Caco-2 (cell line): ENCODE data around the gene SLC11A1. TPM values are rescaled to one million over a fixed set of nuclear protein-coding genes. Genes with fewer than 3 reads are reported as not detected.
A peak's percentile ranks its signal among the peaks of the same experiment; 100 is the strongest.

Experiments
- BruUV-seq: library from RNA; stranded (reverse); fragments of 400-500 nt; replicated peaks from 2 replicates; lab custom pipeline; 2021; lab: Mats Ljungman, UMichigan
- CTCF ChIA-PET: fragments of 300-600 bp; sonication (Branson Sonifier 250); formaldehyde crosslinking; loops from one replicate; lab custom pipeline; 2022; ENCODE audit warnings: antibody characterized with exemption; lab: Charles Lee
- POLR2A ChIA-PET: fragments of 300-600 bp; sonication (Branson Sonifier 250); formaldehyde crosslinking; loops from one replicate; lab custom pipeline; 2022; ENCODE audit warnings: antibody characterized with exemption; lab: Charles Lee
- DNase-seq, 2 experiments: peaks; one replicate each; pipeline versions ENCODE4 v3.0.0 to v3.0.0-alpha.2; 2020 to 2022
- H3K27me3 ChIP-seq: replicated peaks from 2 replicates; pipeline ENCODE4 v1.6.0; 2011; ENCODE audit warnings: low read length; ENCODE audit not compliant: control insufficient read depth, insufficient read depth
- H3K36me3 ChIP-seq: 2 replicates; pipeline ENCODE4 v1.5.1; 2011; ENCODE audit warnings: low read length; ENCODE audit not compliant: control insufficient read depth, insufficient read depth
- H3K4me1 ChIP-seq: fragments of 250-450 bp; sonication (Bioruptor Pico); 2 replicates; pipeline ENCODE4 v1.5.1; 2020; ENCODE audit warnings: mild to moderate bottlenecking
- H3K4me3 ChIP-seq: 2 replicates; pipeline ENCODE4 v1.5.1; 2011; ENCODE audit warnings: low read depth, mild to moderate bottlenecking, control low read depth, low read length
- H3K9me3 ChIP-seq: fragments of 250-450 bp; sonication (Bioruptor Pico); 2 replicates; pipeline ENCODE4 v1.5.1; 2020; ENCODE audit warnings: mild to moderate bottlenecking, moderate library complexity
- H3K27ac Mint-ChIP-seq: one replicate; pipeline ENCODE4 v1.8.0; 2022; ENCODE audit warnings: mixed read lengths; ENCODE audit not compliant: unreplicated experiment
- H3K27me3 Mint-ChIP-seq: one replicate; pipeline ENCODE4 v1.8.0; 2022; ENCODE audit warnings: mixed read lengths; ENCODE audit not compliant: insufficient read depth, unreplicated experiment
- H3K36me3 Mint-ChIP-seq: one replicate; pipeline ENCODE4 v1.8.0; 2022; ENCODE audit warnings: mild to moderate bottlenecking, mixed read lengths; ENCODE audit not compliant: insufficient read depth, unreplicated experiment
- H3K4me1 Mint-ChIP-seq: one replicate; pipeline ENCODE4 v1.8.0; 2022; ENCODE audit warnings: low read depth, mixed read lengths; ENCODE audit not compliant: unreplicated experiment
- H3K4me3 Mint-ChIP-seq: one replicate; pipeline ENCODE4 v1.8.0; 2022; ENCODE audit warnings: mild to moderate bottlenecking, moderate library complexity, mixed read lengths; ENCODE audit not compliant: unreplicated experiment
- H3K9me3 Mint-ChIP-seq: one replicate; pipeline ENCODE4 v1.8.0; 2022; ENCODE audit warnings: mixed read lengths; ENCODE audit not compliant: unreplicated experiment
- CTCF ChIP-seq, 2 experiments: fragments of 200-600 bp in 1 of 2; IDR thresholded peaks; 1 replicate in 1 of 2; 2 replicates in 1 of 2; pipeline versions ENCODE4 v1.5.1 to v1.8.0; 2011 to 2022; ENCODE audit warnings: antibody characterized with exemption in 1 of 2, control low read depth in 1 of 2, inconsistent platforms in 1 of 2, low read depth in 1 of 2, low read length in 1 of 2, mild to moderate bottlenecking in 1 of 2, moderate library complexity in 1 of 2; ENCODE audit not compliant: insufficient read depth in 1 of 2, severe bottlenecking in 1 of 2, unreplicated experiment in 1 of 2
- intact Hi-C: fragments of 100-400 bp; cut with micrococcal nuclease; formaldehyde crosslinking; loops from one replicate; pipeline ENCODE4 v1.10.0; 2022; ENCODE audit not compliant: unreplicated experiment
- total RNA-seq: library from RNA; stranded (reverse); gene quantifications from 2 replicates; pipeline ENCODE4 v1.2.3, GENCODE V29; 2022

SLC11A1 gene
- total RNA-seq, 1 experiment from 2014 or later, result 0.32 TPM

- Histone ChIP-seq H3K9me3 (no peaks in the 10 kb centered on the region), H3K4me3 (0 out of 2 replicates have a peak overlapping the region, but pooled peaks have one; percentile 3), H3K27me3 (no peaks in the 10 kb centered on the region), H3K4me1 (peaks cover 42% of the 10 kb centered on the region), H3K36me3 (peaks cover 10% of the 10 kb centered on the region)
- DNase-seq, result no peak
- Mint-ChIP-seq H3K9me3 (no peaks in the 10 kb centered on the region), H3K4me1 (peaks cover 33% of the 10 kb centered on the region), H3K27me3 (no peaks in the 10 kb centered on the region), H3K4me3 (peak overlapping the region; percentile 90), H3K27ac (peak overlapping the region; percentile 51), H3K36me3 (peaks cover 48% of the 10 kb centered on the region)
- TF ChIP-seq CTCF (IDR thresholded peaks at IDR 0.05; ENCODE audit: insufficient read depth in 1 of 2, low read depth in 1 of 2, low read length in 1 of 2, severe bottlenecking in 1 of 2, unreplicated experiment in 1 of 2), result no peak
- BruUV-seq, result no TSS peak
- CTCF ChIA-PET, result interaction anchor here (0.7 kb wide), 1 partner anchor 10 kb away, joined by 3 read pairs; no protein-coding TSS in a partner anchor
- intact Hi-C loops, result no loop called here
- POLR2A ChIA-PET, result interaction anchor here (0.6 kb wide), 1 partner anchor 15 kb away, joined by 3 read pairs; no protein-coding TSS in a partner anchor
These were observed 39.0 kb downstream of the SLC11A1 start for GRCh38 chr2:218421027-218421426.

- Histone ChIP-seq H3K9me3 (no peaks in the 10 kb centered on the region), H3K36me3 (peaks cover 10% of the 10 kb centered on the region), H3K4me1 (peaks cover 38% of the 10 kb centered on the region), H3K27me3 (no peaks in the 10 kb centered on the region), H3K4me3 (no peak overlapping the region)
- peaks cover 22% of the 10 kb centered on the region for H3K4me1 Mint-ChIP-seq
- CTCF ChIA-PET, result no interaction called here
- H3K9me3 Mint-ChIP-seq, result no peaks in the 10 kb centered on the region
- no peak for DNase-seq
- no TSS peak for BruUV-seq
- no peaks in the 10 kb centered on the region for H3K27me3 Mint-ChIP-seq
- POLR2A ChIA-PET, result no interaction called here
- no peak for TF ChIP-seq CTCF (IDR thresholded peaks at IDR 0.05; ENCODE audit: insufficient read depth in 1 of 2, low read depth in 1 of 2, low read length in 1 of 2, severe bottlenecking in 1 of 2, unreplicated experiment in 1 of 2)
- intact Hi-C loops, result no loop called here
- peaks cover 64% of the 10 kb centered on the region for H3K36me3 Mint-ChIP-seq
- no peak overlapping the region for H3K4me3 Mint-ChIP-seq
- H3K27ac Mint-ChIP-seq, result peak overlapping the region; percentile 23
These were observed 40.5 kb downstream of the SLC11A1 start for GRCh38 chr2:218422403-218423086.

GRCh38 chr2:218423584-218423983 is 41.5 kb downstream of the SLC11A1 start:
- H3K4me3 Mint-ChIP-seq, result no peak overlapping the region
- H3K9me3 ChIP-seq, result no peaks in the 10 kb centered on the region
- intact Hi-C loops, result no loop called here
- H3K27me3 ChIP-seq, result no peaks in the 10 kb centered on the region
- ChIA-PET POLR2A (no interaction called here), CTCF (no interaction called here)
- no TSS peak for BruUV-seq
- H3K27me3 Mint-ChIP-seq, result no peaks in the 10 kb centered on the region
- no peak for TF ChIP-seq CTCF (IDR thresholded peaks at IDR 0.05; ENCODE audit: insufficient read depth in 1 of 2, low read depth in 1 of 2, low read length in 1 of 2, severe bottlenecking in 1 of 2, unreplicated experiment in 1 of 2)
- H3K36me3 Mint-ChIP-seq, result peaks cover 74% of the 10 kb centered on the region
- peaks cover 19% of the 10 kb centered on the region for H3K4me1 Mint-ChIP-seq
- no peaks in the 10 kb centered on the region for H3K9me3 Mint-ChIP-seq
- no peak for DNase-seq
- H3K4me3 ChIP-seq, result no peak overlapping the region
- H3K36me3 ChIP-seq, result peaks cover 13% of the 10 kb centered on the region
- peak overlapping the region; percentile 23 for H3K27ac Mint-ChIP-seq
- H3K4me1 ChIP-seq, result peaks cover 27% of the 10 kb centered on the region
